K562 (cell line): Measurements from ENCODE around the gene CCDC196. TPM values are rescaled to one million over a fixed set of nuclear protein-coding genes. Genes with fewer than 3 reads are reported as not detected.

Experiments used
- ATAC-seq: fragments of 200-7000 bp; cut with Tn5 transposase; 3 replicates; pipeline ENCODE4 v1.9.1; 2020; ENCODE audit warnings: moderate library complexity
- BruUV-seq: library from RNA; stranded (reverse); fragments of 400-500 nt; replicated peaks from 2 replicates; lab custom pipeline; 2021; lab: Mats Ljungman, UMichigan
- CTCF ChIA-PET: fragments of 300-600 bp; formaldehyde crosslinking; extraction: SDS; loops from one replicate; lab custom pipeline; 2021; ENCODE audit warnings: low intra/inter-chr PET ratio; lab: Yijun Ruan, JAX
- POLR2A ChIA-PET: fragments of 300-600, 350-650 bp; sonication (Branson Sonifier 250); formaldehyde crosslinking; extraction: SDS; loops from one replicate; lab custom pipeline; 2021; ENCODE audit warnings: antibody characterized with exemption, inconsistent platforms; lab: Yijun Ruan, JAX
- DNase-seq, 4 experiments: peaks; one replicate each; pipeline versions ENCODE4 v3.0.0 to v3.0.0-alpha.2; 2011 to 2018; ENCODE audit warnings: low spot score in 3 of 4, mixed read lengths in 3 of 4; ENCODE audit errors: extremely low read depth in 1 of 4
- FAIRE-seq: peaks from 2 replicates; lab custom pipeline; 2011; peaks lifted over from hg19 to GRCh38; lab: Jason Lieb, UNC
- H2AFZ ChIP-seq: 2 replicates; pipeline ENCODE4 v1.6.0; 2011; ENCODE audit warnings: low read depth, low read length, control low read depth, inconsistent platforms
- H3K27ac ChIP-seq: fragments of 200-600 bp; 3 replicates; pipeline ENCODE4 v1.8.0; 2011; ENCODE audit warnings: low read depth, mild to moderate bottlenecking, control low read depth, inconsistent platforms, low read length, moderate library complexity, mixed read lengths; ENCODE audit errors: extremely low read depth
- H3K27me3 ChIP-seq, 2 experiments: fragments of 300-600 bp in 1 of 2; 2 replicates in 1 of 2; 3 replicates in 1 of 2; pipeline versions ENCODE4 v1.6.0 to v1.8.0; 2011; ENCODE audit warnings: inconsistent platforms in 2 of 2, low read length in 2 of 2, mild to moderate bottlenecking in 1 of 2, mixed read lengths in 1 of 2, moderate library complexity in 1 of 2; ENCODE audit not compliant: control insufficient read depth in 2 of 2, insufficient read depth in 2 of 2
- H3K36me3 ChIP-seq: fragments of 300-600 bp; 3 replicates; pipeline ENCODE4 v1.8.0; 2011; ENCODE audit warnings: mild to moderate bottlenecking, low read length, inconsistent platforms; ENCODE audit not compliant: control insufficient read depth, insufficient read depth
- H3K4me1 ChIP-seq, 2 experiments: fragments of 200-600 bp in 1 of 2; replicated peaks in 1 of 2; 2 replicates in 1 of 2; 3 replicates in 1 of 2; pipeline versions ENCODE4 v1.5.1 to v1.8.0; 2011; ENCODE audit warnings: inconsistent platforms in 2 of 2, low read length in 2 of 2, mild to moderate bottlenecking in 1 of 2, mixed read lengths in 1 of 2, moderate library complexity in 1 of 2; ENCODE audit not compliant: control insufficient read depth in 2 of 2, insufficient read depth in 2 of 2
- H3K4me2 ChIP-seq: 2 replicates; pipeline ENCODE4 v1.6.1; 2011; ENCODE audit warnings: low read length, control low read depth, inconsistent platforms, mixed read lengths; ENCODE audit not compliant: insufficient read depth
- H3K4me3 ChIP-seq: fragments of 200-600 bp; sonication (generic), shearing (Covaris generic); 2 replicates; pipeline ENCODE4 v1.5.1; 2016; ENCODE audit warnings: control low read depth, inconsistent platforms
- H3K79me2 ChIP-seq: fragments of 200-600 bp; 3 replicates; pipeline ENCODE4 v1.8.0; 2011; ENCODE audit warnings: low read length, inconsistent platforms; ENCODE audit not compliant: control insufficient read depth, insufficient read depth
- H3K9ac ChIP-seq, 2 experiments: 2 replicates each; pipeline versions ENCODE4 v1.6.0 to v1.6.1; 2011; ENCODE audit warnings: low read depth in 2 of 2, low read length in 2 of 2, control low read depth in 1 of 2, inconsistent platforms in 1 of 2, mild to moderate bottlenecking in 1 of 2, mixed read lengths in 1 of 2; ENCODE audit not compliant: insufficient read depth in 1 of 2
- H3K9me1 ChIP-seq: one replicate; pipeline ENCODE4 v1.6.0; 2011; ENCODE audit warnings: inconsistent platforms, mild to moderate bottlenecking, low read length, moderate library complexity; ENCODE audit not compliant: control insufficient read depth, insufficient read depth
- H3K9me3 ChIP-seq: replicated peaks from 2 replicates; pipeline ENCODE4 v1.5.1; 2011; ENCODE audit warnings: low read depth, low read length, inconsistent platforms; ENCODE audit not compliant: control insufficient read depth, insufficient read depth
- H4K20me1 ChIP-seq: replicated peaks from 2 replicates; pipeline ENCODE4 v1.6.1; 2011; ENCODE audit warnings: low read length, inconsistent platforms, mixed read lengths; ENCODE audit not compliant: control insufficient read depth, insufficient read depth
- BACH1 ChIP-seq: fragments of 200-800 bp; sonication (Bioruptor generic); IDR thresholded peaks from 2 replicates; pipeline ENCODE4 v1.6.1; 2016; ENCODE audit warnings: missing genetic modification characterization, missing compliant biosample characterization
- CREM ChIP-seq: IDR thresholded peaks from 2 replicates; pipeline ENCODE4 v1.6.1; 2014; ENCODE audit warnings: antibody characterized with exemption, low read depth
- ELF4 ChIP-seq: fragments of 450-650 bp; formaldehyde crosslinking; IDR thresholded peaks from 2 replicates; pipeline ENCODE4 v1.4.0; 2022; ENCODE audit warnings: missing genetic modification characterization
- ERF ChIP-seq: fragments of 450-650 bp; formaldehyde crosslinking; IDR thresholded peaks from 2 replicates; pipeline ENCODE4 v1.4.0; 2020; ENCODE audit warnings: mild to moderate bottlenecking, mixed read lengths
- LCOR ChIP-seq: sonication (generic); formaldehyde crosslinking; IDR thresholded peaks from 2 replicates; pipeline ENCODE4 v1.8.0; 2022; ENCODE audit warnings: mild to moderate bottlenecking, missing genetic modification reagents
- NELFE ChIP-seq: IDR thresholded peaks from 2 replicates; pipeline ENCODE4 v1.6.1; 2011; ENCODE audit warnings: mild to moderate bottlenecking; ENCODE audit not compliant: insufficient read depth, insufficient read length
- NFIC ChIP-seq: fragments of 450-650 bp; IDR thresholded peaks from 2 replicates; pipeline ENCODE4 v1.6.1; 2017; ENCODE audit warnings: mild to moderate bottlenecking, inconsistent platforms
- RBBP5 ChIP-seq: fragments of 200-600 bp; sonication (generic); IDR thresholded peaks from 2 replicates; pipeline ENCODE4 v1.6.1; 2012; ENCODE audit warnings: borderline replicate concordance, mild to moderate bottlenecking, low read length, control low read depth, inconsistent platforms; ENCODE audit not compliant: insufficient read depth, poor library complexity, severe bottlenecking
- RBM25 ChIP-seq: fragments of 200-400 bp; formaldehyde crosslinking; IDR thresholded peaks from 2 replicates; pipeline ENCODE4 v1.6.1; 2018; ENCODE audit warnings: low read length, low read depth, moderate library complexity; ENCODE audit not compliant: severe bottlenecking
- TEAD2 ChIP-seq: fragments of 450-650 bp; IDR thresholded peaks from 2 replicates; pipeline ENCODE4 v1.6.1; 2016; ENCODE audit warnings: missing genetic modification characterization, control low read depth, missing compliant biosample characterization
- ZSCAN29 ChIP-seq: fragments of 450-650 bp; IDR thresholded peaks from 2 replicates; pipeline ENCODE4 v1.6.1; 2017
- WGBS: fragments of 100-300 bp; shearing (Covaris generic); methylation state at CpG from one replicate; pipeline ENCODE4 v1.1.6; 2016; ENCODE audit warnings: low coverage, mixed read lengths; ENCODE audit not compliant: insufficient coverage; ENCODE audit errors: missing lambda C conversion rate; 5-methylcytosine and 5-hydroxymethylcytosine counted together
- in situ Hi-C: fragments of 300-500 bp; cut with MboI; formaldehyde crosslinking; loops from 4 replicates; pipeline ENCODE4 v1.15.0; 2018; ENCODE audit warnings: inconsistent platforms, mixed read lengths
- intact Hi-C: fragments of 100-400 bp; cut with micrococcal nuclease; formaldehyde crosslinking; loops from 2 replicates; pipeline ENCODE4 v1.14.2; 2022
- polyA plus RNA-seq, 8 experiments: library from polyadenylated mRNA; depleted of rRNA in 4 of 8; stranded (reverse) in 5 of 8; unstranded in 3 of 8; fragments of >200 nt; fragmentation: Nextera tagmentation in 2 of 8; fragmentation: Illumina TruSeq in 1 of 8; extraction: Ambion mirVana in 2 of 8; extraction: Trizol in 1 of 8; gene quantifications; 2 replicates each; pipeline versions ENCODE4 v1.2.1 to v1.2.3, GENCODE V29; 2011 to 2014; ENCODE audit warnings: inconsistent platforms in 1 of 8, missing spikeins in 1 of 8
- total RNA-seq, 7 experiments: library from RNA; depleted of rRNA in 6 of 7; stranded (reverse); fragments of >200 nt in 6 of 7; fragmentation: Illumina TruSeq in 2 of 7; extraction: Trizol in 2 of 7; gene quantifications; 2 replicates each; pipeline versions ENCODE4 v1.2.1 to v1.2.3, GENCODE V29; 2011 to 2021; ENCODE audit warnings: low replicate concordance in 1 of 7

CCDC196 gene
- total and polyA plus RNA-seq, 9 of the 15 experiments (the other 6 are each of a cell fraction or from before 2014, with no cell fraction given), result not detected

DNA sequence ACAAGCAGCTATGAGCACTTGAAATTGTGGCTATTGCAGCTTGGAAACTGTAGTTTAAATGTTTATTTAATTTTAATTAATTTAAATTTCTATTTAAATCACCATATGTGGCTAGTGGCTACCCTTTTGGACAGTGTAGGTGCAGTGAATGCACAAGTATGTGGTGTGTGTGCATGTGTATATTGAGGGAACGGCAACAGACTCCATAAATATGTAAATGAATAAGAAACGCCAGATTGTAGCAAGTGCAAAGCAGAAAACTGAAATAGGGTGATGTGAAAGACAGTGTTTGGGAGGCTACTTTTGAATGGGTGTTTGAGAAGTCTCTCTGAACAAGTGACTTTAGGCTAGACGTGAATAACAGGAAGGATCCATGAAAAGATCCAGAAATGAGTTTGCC, 32.7 kb upstream of the CCDC196 start:
- H3K27me3 ChIP-seq, result no peaks in the 10 kb centered on the region
- DNase-seq (no peak), FAIRE-seq (no peak), ATAC-seq (no peak)
- H3K9me3 ChIP-seq, result no peaks in the 10 kb centered on the region
- 4% methylated on average over 3 of the region's 3 CpGs for WGBS
- no peaks in the 10 kb centered on the region for H3K79me2 ChIP-seq
- H3K9ac ChIP-seq, result no peak overlapping the region
- no peaks in the 10 kb centered on the region for H3K36me3 ChIP-seq
- no peak overlapping the region for H3K4me2 ChIP-seq
- in situ Hi-C loops (no loop called here), intact Hi-C loops (no loop called here)
- no peak overlapping the region for H3K27ac ChIP-seq
- no peaks in the 10 kb centered on the region for H4K20me1 ChIP-seq
- ChIA-PET CTCF (no interaction called here), POLR2A (interaction anchor here (0.7 kb wide), 1 partner anchor 10 kb away, joined by 3 read pairs; no protein-coding TSS in a partner anchor)
- no peak overlapping the region for H3K4me3 ChIP-seq
- no peak overlapping the region for H2AFZ ChIP-seq
- BruUV-seq, result no TSS peak
- TF ChIP-seq NELFE (no peak), RBM25 (no peak), NFIC (no peak), BACH1 (tag) (no peak), CREM (no peak), ERF (no peak), ZSCAN29 (no peak), TEAD2 (tag) (no peak), RBBP5 (no peak)
- TF ChIP-seq, all 486 proteins: peak for 0
- Histone ChIP-seq H3K9me1 (no peaks in the 10 kb centered on the region), H3K4me1 (no peaks in the 10 kb centered on the region)

DNA sequence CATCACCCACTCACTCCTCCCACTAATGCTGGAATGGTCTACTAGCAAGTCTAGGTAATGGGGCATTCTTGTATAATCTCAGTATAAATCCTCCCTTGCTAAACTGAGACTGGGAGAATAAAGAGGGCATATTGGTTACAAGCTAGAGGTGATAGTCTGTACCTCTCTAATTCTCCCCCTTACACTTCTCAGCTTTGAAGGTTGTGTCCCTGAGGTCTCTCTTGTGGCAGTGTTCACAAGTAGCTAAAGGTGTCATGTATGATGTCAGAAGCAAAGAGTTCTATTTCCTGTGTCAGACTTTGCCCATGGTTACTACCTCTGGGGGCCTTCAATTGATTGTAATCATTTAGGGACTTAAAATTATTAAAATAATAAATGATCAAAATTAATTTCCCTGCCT, 26.6 kb upstream of the CCDC196 start:
- intact Hi-C loops, result no loop called here
- H4K20me1 ChIP-seq, result no peaks in the 10 kb centered on the region
- no peaks in the 10 kb centered on the region for H3K36me3 ChIP-seq
- CTCF ChIA-PET, result no interaction called here
- POLR2A ChIA-PET, result no interaction called here
- H3K9me1 ChIP-seq, result no peaks in the 10 kb centered on the region
- H3K79me2 ChIP-seq, result no peaks in the 10 kb centered on the region
- H2AFZ ChIP-seq, result no peak overlapping the region
- no peak overlapping the region for H3K9ac ChIP-seq
- H3K4me1 ChIP-seq, result no peaks in the 10 kb centered on the region
- ATAC-seq, result no peak
- H3K27me3 ChIP-seq, result no peaks in the 10 kb centered on the region
- BruUV-seq, result no TSS peak
- no peak overlapping the region for H3K4me2 ChIP-seq
- DNase-seq, result no peak
- H3K4me3 ChIP-seq, result no peak overlapping the region
- FAIRE-seq, result no peak
- H3K9me3 ChIP-seq, result no peaks in the 10 kb centered on the region
- in situ Hi-C loops, result no loop called here
- H3K27ac ChIP-seq, result no peak overlapping the region
- TF ChIP-seq ELF4 (CRISPR knock-in tag), result no peak
- no peak for TF ChIP-seq LCOR (CRISPR knock-in tag)
